Measurements from ENCODE around the gene OR6C2. TPM values are rescaled to one million over a fixed set of nuclear protein-coding genes. Genes with fewer than 3 reads are reported as not detected.
"Not testable (repeated sequence)": the region's sequence is repeated elsewhere in the genome, so short reads cannot be mapped to it uniquely, and the experiment has no call there.

OR6C2 gene
- total and polyA plus RNA-seq, 4 donors = not detected

- WGBS (ENCODE audit: insufficient coverage) = 65% methylated on average over 1 of the region's 2 CpGs
- DNase-seq (ENCODE audit: low read depth in 4 of 6, low spot score in 6 of 6) = peak in 2 of 6 donors; percentile 2 to 6
- Histone ChIP-seq H3K4me3 (ENCODE audit: low read depth, low read length) (no peak overlapping the region), H3K27me3 (ENCODE audit: control insufficient read depth, insufficient read depth, low read length) (no peaks in the 10 kb centered on the region), H3K9me3 (ENCODE audit: control insufficient read depth, insufficient read depth, low read length) (no peaks in the 10 kb centered on the region), H3K4me1 (ENCODE audit: control insufficient read depth, insufficient read depth, low read length) (no peaks in the 10 kb centered on the region), H3K27ac (ENCODE audit: low read depth, low read length) (no peak overlapping the region), H3K36me3 (ENCODE audit: control insufficient read depth, insufficient read depth, low read length) (no peaks in the 10 kb centered on the region)
These were observed 23.4 kb upstream of the OR6C2 start for GRCh38 chr12:55420307-55420962.

GRCh38 chr12:55425954-55426353 is 17.9 kb upstream of the OR6C2 start, which contains the start of gene OR6C76:
Gene OR6C76 (plus strand): TSS chr12:55426254. CDS start chr12:55426254, 0 bp downstream.
- Histone ChIP-seq H3K27ac (ENCODE audit: low read depth, low read length) (no peak within 1 kb of the TSS), H3K36me3 (ENCODE audit: control insufficient read depth, insufficient read depth, low read length) (no peaks in the 10 kb centered on the region), H3K27me3 (ENCODE audit: control insufficient read depth, insufficient read depth, low read length) (no peaks in the 10 kb centered on the region), H3K4me3 (ENCODE audit: low read depth, low read length) (no peak within 1 kb of the TSS), H3K9me3 (ENCODE audit: control insufficient read depth, insufficient read depth, low read length) (no peaks in the 10 kb centered on the region), H3K4me1 (ENCODE audit: control insufficient read depth, insufficient read depth, low read length) (no peaks in the 10 kb centered on the region)
- no peak for DNase-seq (ENCODE audit: low read depth in 4 of 6, low spot score in 6 of 6)
- 100% methylated on average over 4 of the region's 4 CpGs for WGBS (ENCODE audit: insufficient coverage)

- peaks cover 1% of the 10 kb centered on the region for H3K9me3 ChIP-seq (ENCODE audit: control insufficient read depth, insufficient read depth, low read length)
- no peak overlapping the region for H3K4me3 ChIP-seq (ENCODE audit: low read depth, low read length)
- WGBS (ENCODE audit: insufficient coverage) = no CpG with 5 or more reads among the region's 1 CpG
- H3K4me1 ChIP-seq (ENCODE audit: control insufficient read depth, insufficient read depth, low read length) = no peaks in the 10 kb centered on the region
- H3K36me3 ChIP-seq (ENCODE audit: control insufficient read depth, insufficient read depth, low read length) = no peaks in the 10 kb centered on the region
- H3K27me3 ChIP-seq (ENCODE audit: control insufficient read depth, insufficient read depth, low read length) = no peaks in the 10 kb centered on the region
- no peak for DNase-seq (ENCODE audit: low read depth in 4 of 6, low spot score in 6 of 6)
- H3K27ac ChIP-seq (ENCODE audit: low read depth, low read length) = no peak overlapping the region
These were observed 15.3 kb upstream of the OR6C2 start for GRCh38 chr12:55428331-55429243.

GRCh38 chr12:55441233-55441632 is 2.6 kb upstream of the OR6C2 start:
- H3K9me3 ChIP-seq (ENCODE audit: control insufficient read depth, insufficient read depth, low read length); H3K27ac ChIP-seq (ENCODE audit: low read depth, low read length); H3K36me3 ChIP-seq (ENCODE audit: control insufficient read depth, insufficient read depth, low read length); H3K27me3 ChIP-seq (ENCODE audit: control insufficient read depth, insufficient read depth, low read length); H3K4me3 ChIP-seq (ENCODE audit: low read depth, low read length); DNase-seq (ENCODE audit: low read depth in 4 of 6, low spot score in 6 of 6); H3K4me1 ChIP-seq (ENCODE audit: control insufficient read depth, insufficient read depth, low read length): not testable (repeated sequence)
- WGBS (ENCODE audit: insufficient coverage) = 100% methylated on average over 1 of the region's 5 CpGs

DNA sequence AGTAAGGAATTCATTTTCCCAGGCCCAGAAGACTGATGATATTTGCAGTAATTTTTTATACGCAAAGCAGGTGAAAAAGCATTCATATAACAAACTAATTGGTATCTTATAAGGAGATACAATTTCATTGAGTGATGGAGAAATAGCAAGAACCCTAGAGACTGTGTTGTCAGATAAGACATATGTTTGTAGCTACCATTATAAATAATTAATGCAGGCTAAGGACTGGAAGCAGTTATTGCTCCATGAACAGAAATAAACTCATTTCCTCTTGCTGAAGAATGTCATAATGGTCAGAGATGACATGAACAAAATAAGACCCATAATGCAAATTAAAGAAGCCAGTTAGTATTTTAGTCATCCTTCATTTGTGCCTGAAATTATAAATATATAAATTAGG is 1.5 kb downstream of the OR6C2 start:
- no peaks in the 10 kb centered on the region for H3K27me3 ChIP-seq (ENCODE audit: control insufficient read depth, insufficient read depth, low read length)
- no peak overlapping the region for H3K27ac ChIP-seq (ENCODE audit: low read depth, low read length)
- H3K36me3 ChIP-seq (ENCODE audit: control insufficient read depth, insufficient read depth, low read length) = no peaks in the 10 kb centered on the region
- no peaks in the 10 kb centered on the region for H3K9me3 ChIP-seq (ENCODE audit: control insufficient read depth, insufficient read depth, low read length)
- peak in 1 of 6 donors; percentile 42 for DNase-seq (ENCODE audit: low read depth in 4 of 6, low spot score in 6 of 6)
- no peak overlapping the region for H3K4me3 ChIP-seq (ENCODE audit: low read depth, low read length)
- no peaks in the 10 kb centered on the region for H3K4me1 ChIP-seq (ENCODE audit: control insufficient read depth, insufficient read depth, low read length)
- WGBS (ENCODE audit: insufficient coverage) = no CpG with 5 or more reads among the region's 1 CpG

DNA sequence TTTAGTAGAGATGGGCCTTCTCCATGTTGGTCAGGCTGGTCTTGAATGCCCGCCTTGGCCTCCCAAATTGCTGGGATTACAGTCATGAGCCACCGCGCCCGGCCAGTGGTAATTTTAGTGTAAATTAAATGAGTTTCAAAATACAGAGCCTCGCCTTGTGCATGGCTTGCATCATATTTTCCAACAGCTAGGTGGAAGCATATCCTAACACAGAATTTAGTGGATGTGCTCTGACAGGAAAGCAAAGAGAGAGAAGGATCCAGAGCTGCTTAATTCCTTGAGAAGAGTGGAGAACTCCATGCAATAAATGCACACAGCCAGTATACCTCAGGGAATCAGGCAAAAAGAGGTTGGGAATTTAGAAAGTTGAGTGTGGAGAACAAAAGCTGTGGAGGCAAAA is 2.5 kb downstream of the OR6C2 start:
- WGBS (ENCODE audit: insufficient coverage) = 98% methylated on average over 5 of the region's 5 CpGs
- peak in 2 of 6 donors; percentile 8 to 20 for DNase-seq (ENCODE audit: low read depth in 4 of 6, low spot score in 6 of 6)
- Histone ChIP-seq H3K36me3 (ENCODE audit: control insufficient read depth, insufficient read depth, low read length) (no peaks in the 10 kb centered on the region), H3K4me3 (ENCODE audit: low read depth, low read length) (no peak overlapping the region), H3K27me3 (ENCODE audit: control insufficient read depth, insufficient read depth, low read length) (no peaks in the 10 kb centered on the region), H3K4me1 (ENCODE audit: control insufficient read depth, insufficient read depth, low read length) (no peaks in the 10 kb centered on the region), H3K27ac (ENCODE audit: low read depth, low read length) (no peak overlapping the region), H3K9me3 (ENCODE audit: control insufficient read depth, insufficient read depth, low read length) (no peaks in the 10 kb centered on the region)

DNA sequence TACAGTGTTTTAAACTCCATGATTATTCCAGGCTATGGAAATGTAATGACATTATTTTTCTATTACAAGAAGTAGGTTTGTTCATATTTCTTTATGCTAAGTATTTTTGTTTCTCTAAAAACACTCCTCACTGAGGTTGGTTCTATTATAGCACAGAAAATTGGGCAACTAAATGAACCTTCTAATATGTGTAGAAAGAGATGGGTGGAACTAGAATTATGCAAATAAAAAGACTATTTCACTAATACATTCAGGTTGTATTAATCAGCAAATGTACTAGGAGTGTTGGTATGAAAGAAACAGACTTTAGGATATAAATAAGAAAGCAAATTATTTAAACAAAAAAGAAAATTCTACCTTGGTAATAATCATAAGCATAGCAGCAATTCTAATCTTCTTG is 4.9 kb downstream of the OR6C2 start:
- H3K4me3 ChIP-seq (ENCODE audit: low read depth, low read length) = no peak overlapping the region
- H3K9me3 ChIP-seq (ENCODE audit: control insufficient read depth, insufficient read depth, low read length) = no peaks in the 10 kb centered on the region
- H3K27me3 ChIP-seq (ENCODE audit: control insufficient read depth, insufficient read depth, low read length) = no peaks in the 10 kb centered on the region
- H3K36me3 ChIP-seq (ENCODE audit: control insufficient read depth, insufficient read depth, low read length) = no peaks in the 10 kb centered on the region
- H3K27ac ChIP-seq (ENCODE audit: low read depth, low read length) = no peak overlapping the region
- no peak for DNase-seq (ENCODE audit: low read depth in 4 of 6, low spot score in 6 of 6)
- no peaks in the 10 kb centered on the region for H3K4me1 ChIP-seq (ENCODE audit: control insufficient read depth, insufficient read depth, low read length)

- 100% methylated on average over 1 of the region's 1 CpG for WGBS (ENCODE audit: insufficient coverage)
- H3K4me3 ChIP-seq (ENCODE audit: low read depth, low read length); DNase-seq (ENCODE audit: low read depth in 4 of 6, low spot score in 6 of 6); H3K4me1 ChIP-seq (ENCODE audit: control insufficient read depth, insufficient read depth, low read length); H3K36me3 ChIP-seq (ENCODE audit: control insufficient read depth, insufficient read depth, low read length); H3K27ac ChIP-seq (ENCODE audit: low read depth, low read length); H3K9me3 ChIP-seq (ENCODE audit: control insufficient read depth, insufficient read depth, low read length); H3K27me3 ChIP-seq (ENCODE audit: control insufficient read depth, insufficient read depth, low read length): not testable (repeated sequence)
These were observed 21.1 kb downstream of the OR6C2 start for GRCh38 chr12:55464926-55465325.

GRCh38 chr12:55467836-55468235 is 24.0 kb downstream of the OR6C2 start:
- WGBS (ENCODE audit: insufficient coverage) = no CpG with 5 or more reads among the region's 2 CpGs
- DNase-seq (ENCODE audit: low read depth in 4 of 6, low spot score in 6 of 6) = no peak
- Histone ChIP-seq H3K4me1 (ENCODE audit: control insufficient read depth, insufficient read depth, low read length) (no peaks in the 10 kb centered on the region), H3K36me3 (ENCODE audit: control insufficient read depth, insufficient read depth, low read length) (no peaks in the 10 kb centered on the region), H3K27ac (ENCODE audit: low read depth, low read length) (no peak overlapping the region), H3K27me3 (ENCODE audit: control insufficient read depth, insufficient read depth, low read length) (no peaks in the 10 kb centered on the region), H3K4me3 (ENCODE audit: low read depth, low read length) (no peak overlapping the region), H3K9me3 (ENCODE audit: control insufficient read depth, insufficient read depth, low read length) (no peaks in the 10 kb centered on the region)

- H3K36me3 ChIP-seq (ENCODE audit: control insufficient read depth, insufficient read depth, low read length) = no peaks in the 10 kb centered on the region
- H3K27ac ChIP-seq (ENCODE audit: low read depth, low read length) = no peak overlapping the region
- no peaks in the 10 kb centered on the region for H3K9me3 ChIP-seq (ENCODE audit: control insufficient read depth, insufficient read depth, low read length)
- H3K4me3 ChIP-seq (ENCODE audit: low read depth, low read length) = no peak overlapping the region
- no peak for DNase-seq (ENCODE audit: low read depth in 4 of 6, low spot score in 6 of 6)
- H3K27me3 ChIP-seq (ENCODE audit: control insufficient read depth, insufficient read depth, low read length) = no peaks in the 10 kb centered on the region
- no CpG with 5 or more reads among the region's 2 CpGs for WGBS (ENCODE audit: insufficient coverage)
- no peaks in the 10 kb centered on the region for H3K4me1 ChIP-seq (ENCODE audit: control insufficient read depth, insufficient read depth, low read length)
These were observed 25.4 kb downstream of the OR6C2 start for GRCh38 chr12:55469291-55469690.

Data from spinal cord (tissue), 10 donors.